ENCODE measurements around the gene ERVFRD-1.

The ERVFRD-1 gene, protein sequence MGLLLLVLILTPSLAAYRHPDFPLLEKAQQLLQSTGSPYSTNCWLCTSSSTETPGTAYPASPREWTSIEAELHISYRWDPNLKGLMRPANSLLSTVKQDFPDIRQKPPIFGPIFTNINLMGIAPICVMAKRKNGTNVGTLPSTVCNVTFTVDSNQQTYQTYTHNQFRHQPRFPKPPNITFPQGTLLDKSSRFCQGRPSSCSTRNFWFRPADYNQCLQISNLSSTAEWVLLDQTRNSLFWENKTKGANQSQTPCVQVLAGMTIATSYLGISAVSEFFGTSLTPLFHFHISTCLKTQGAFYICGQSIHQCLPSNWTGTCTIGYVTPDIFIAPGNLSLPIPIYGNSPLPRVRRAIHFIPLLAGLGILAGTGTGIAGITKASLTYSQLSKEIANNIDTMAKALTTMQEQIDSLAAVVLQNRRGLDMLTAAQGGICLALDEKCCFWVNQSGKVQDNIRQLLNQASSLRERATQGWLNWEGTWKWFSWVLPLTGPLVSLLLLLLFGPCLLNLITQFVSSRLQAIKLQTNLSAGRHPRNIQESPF

GRCh38 chr6:11110921-11111768, at the start of gene ERVFRD-1:
TSS of gene ERVFRD-1 (minus strand) at chr6:11111725. CDS start at chr6:11105310, 6,415 bp downstream.
- no peak for DNase-seq

DNA sequence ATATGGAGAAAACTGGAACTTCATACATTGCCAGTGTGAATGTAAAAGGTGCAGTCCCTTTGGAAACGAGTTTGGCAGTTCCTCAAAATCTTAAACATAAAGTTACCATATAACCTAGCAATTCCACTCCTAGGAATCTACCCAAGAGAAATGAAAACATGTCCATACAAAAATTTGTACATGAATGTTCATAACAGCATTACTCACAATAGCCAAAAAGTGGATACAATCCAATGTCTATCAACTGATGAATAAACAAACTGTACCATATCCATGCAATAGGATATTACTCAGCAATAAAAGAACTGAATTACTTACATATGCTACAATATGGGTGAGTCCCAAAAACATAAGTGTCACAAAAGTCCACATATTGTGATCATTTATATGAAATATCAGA, 48.7 kb upstream of the ERVFRD-1 start:
- DNase-seq = no peak

- DNase-seq = no peak
Measured at GRCh38 chr6:11155589-11155988, 44.1 kb upstream of the ERVFRD-1 start.

- no peak for DNase-seq
Measured at GRCh38 chr6:11153447-11153846, 41.9 kb upstream of the ERVFRD-1 start.

DNA sequence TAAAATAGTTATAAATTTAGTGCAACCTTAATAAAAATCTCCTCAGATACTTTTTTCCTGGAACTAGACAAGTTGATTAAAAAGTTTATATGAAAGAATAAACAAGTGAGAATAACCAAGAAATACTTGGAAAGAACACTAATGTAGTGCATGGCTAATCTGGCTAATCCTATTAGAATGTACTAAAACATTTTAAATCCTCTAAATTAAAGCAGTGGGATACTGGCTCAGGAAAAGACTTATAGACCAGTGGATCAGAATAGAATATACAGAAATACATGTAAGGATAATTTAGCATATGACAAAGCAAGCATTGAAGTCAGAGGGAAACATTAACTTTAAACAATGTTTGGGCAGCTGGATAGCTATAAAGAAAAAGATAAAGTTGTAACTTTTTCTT, 41.1 kb upstream of the ERVFRD-1 start:
- no peak for DNase-seq

- no peak for DNase-seq
Measured at GRCh38 chr6:11151488-11151887, 40.0 kb upstream of the ERVFRD-1 start.

DNA sequence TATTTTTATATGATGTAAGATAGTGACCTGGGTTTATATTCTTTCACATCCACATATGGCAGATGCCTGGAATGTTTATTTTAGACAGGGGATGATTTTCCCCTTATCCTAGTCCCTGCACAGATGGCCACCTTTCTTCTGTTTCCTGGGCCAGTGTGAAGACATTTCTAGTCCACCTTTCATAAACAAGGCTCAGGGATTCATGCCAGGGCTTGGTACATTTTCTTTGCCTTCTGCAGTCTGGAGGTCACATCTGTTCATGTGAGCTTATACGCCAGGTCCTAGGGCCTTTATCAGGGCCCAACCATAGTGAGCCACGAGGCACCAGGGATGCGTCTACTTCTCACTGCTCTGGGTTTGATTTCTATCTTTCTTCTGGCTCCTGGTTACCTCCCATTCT, 38.0 kb upstream of the ERVFRD-1 start:
- no peak for DNase-seq

DNA sequence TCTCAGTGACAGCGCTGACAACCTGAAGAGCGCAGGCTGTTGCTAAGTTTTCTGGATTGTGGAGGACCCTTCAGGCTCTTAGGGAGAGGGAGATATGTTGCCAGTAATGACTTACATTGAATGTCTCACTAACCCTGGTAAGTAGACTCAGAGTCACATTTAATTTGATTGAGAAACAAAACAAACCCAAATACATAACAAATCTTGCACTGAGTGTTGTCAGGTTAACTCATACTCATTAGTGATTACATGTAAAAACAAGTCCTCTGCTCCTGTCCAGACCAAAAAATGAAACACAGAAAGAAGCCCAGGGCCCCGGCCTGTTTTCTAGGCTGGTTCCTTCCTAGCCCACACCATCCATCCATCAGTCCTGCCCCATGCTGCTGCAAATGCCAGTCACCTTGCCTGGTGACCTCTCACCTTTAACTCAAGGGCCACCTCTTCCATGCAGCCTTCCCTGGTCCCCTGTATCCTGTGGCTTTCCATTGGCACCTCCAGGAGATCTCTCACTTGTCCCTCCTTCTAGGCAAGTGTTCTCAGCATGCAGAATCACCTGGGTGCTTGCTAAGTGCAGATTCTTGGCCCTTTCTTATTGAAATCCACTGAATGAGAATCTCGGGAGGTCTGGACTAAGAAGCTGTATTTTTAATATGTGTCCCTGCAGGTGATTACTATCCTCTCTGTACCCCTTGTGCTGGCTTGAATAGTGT, 34.7 kb upstream of the ERVFRD-1 start:
- no peak for DNase-seq

DNA sequence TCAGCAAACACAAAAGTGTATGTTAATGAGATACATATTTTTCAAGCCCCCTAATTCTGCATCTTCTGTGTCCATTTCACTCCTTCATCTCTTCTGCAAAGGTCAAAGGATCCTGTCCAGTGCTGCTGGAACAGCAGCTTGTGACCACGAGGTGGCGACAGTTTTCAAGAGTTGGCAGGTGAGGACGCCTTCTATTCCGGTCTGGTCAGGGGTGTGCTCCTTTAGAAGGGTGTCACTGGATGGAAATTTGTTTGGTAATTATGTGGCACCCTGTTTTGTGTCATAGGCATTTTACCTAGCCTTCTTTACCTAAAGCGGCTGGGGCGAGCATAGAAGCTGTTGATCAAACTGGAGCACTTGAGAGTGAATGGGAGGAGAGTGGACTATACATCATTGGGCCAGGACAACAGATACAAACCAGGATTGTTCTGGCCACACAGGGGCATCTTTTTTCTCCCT, 32.9 kb upstream of the ERVFRD-1 start:
- peak; percentile 62 to 72 for DNase-seq

DNA sequence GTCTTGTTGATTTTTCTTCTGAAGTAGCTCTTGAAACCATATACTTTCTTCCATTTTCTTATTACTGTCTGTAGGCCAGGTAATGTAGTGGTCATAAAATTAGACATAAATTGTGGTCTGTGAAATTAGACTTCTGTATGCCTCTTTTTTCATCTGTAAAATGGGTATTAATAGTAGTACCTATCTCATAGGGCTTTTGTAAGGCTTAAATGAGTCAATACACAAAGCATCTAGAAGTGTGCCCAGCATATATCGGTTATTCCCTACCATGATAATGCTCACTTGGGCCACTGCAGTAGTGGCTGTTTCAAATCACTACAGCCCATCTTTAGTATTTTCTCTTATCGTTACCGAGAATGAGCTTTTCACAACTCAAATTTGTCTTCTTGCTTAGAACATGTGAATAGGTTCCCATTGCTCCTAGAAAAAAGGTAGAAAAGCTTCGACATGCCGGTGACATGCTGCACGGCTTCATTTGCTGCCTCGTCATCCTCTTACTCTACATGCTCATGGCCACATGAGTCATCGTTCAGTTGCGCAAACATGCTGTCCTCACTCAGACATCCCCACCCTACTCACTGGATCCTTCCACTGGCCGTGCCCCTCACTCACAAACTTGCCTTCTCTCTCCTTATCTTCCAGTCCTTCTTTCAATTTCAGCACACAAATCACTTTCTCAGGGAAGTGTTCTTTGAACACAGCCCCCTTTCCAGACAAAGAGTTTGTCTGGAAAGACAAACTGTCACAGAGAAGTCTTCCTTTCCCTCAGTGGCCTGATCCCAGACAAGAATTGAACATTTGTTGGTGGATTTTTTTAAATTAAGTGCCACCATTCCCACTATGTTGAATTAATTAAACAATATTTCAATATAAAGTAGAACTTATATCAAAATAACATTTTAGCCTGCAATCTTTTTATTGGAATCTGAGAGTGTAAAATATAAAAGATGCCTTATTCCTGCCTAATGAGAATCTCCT, 32.2 kb upstream of the ERVFRD-1 start:
- DNase-seq = no peak

DNA sequence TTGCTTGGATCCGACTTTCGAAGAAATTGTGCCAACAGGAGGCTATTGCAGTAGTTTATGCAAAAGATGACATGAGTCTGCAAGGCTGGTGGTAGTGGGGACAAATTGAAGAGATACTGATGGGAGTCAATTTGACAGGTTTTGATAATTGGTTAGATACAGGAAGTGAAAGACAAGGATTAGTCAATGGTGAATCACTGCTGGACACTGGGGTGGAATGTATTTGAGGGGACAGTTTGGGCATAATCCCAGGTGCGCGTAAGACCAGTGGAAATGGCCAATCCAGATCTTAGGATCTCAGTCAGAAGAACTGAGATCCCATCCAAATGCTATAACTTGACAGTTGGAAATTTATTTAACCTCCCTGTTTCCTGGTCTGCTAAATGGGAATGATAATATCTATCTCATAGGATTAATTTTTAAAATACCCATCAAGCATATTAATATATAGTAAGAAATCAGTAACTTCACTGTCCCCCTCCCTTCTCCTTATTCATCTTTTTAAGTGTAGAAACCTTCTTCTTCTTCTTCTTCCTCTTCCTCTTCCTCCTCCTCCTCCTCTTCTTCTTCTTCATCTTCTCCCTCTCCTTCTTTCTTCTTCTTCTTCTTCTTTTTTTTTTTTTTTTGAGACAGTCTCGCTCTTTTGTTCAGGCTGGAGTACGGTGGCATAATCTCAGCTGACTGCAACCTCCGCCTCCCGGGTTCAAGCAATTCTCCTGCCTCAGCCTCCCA, 30.9 kb upstream of the ERVFRD-1 start:
- DNase-seq = no peak

DNA sequence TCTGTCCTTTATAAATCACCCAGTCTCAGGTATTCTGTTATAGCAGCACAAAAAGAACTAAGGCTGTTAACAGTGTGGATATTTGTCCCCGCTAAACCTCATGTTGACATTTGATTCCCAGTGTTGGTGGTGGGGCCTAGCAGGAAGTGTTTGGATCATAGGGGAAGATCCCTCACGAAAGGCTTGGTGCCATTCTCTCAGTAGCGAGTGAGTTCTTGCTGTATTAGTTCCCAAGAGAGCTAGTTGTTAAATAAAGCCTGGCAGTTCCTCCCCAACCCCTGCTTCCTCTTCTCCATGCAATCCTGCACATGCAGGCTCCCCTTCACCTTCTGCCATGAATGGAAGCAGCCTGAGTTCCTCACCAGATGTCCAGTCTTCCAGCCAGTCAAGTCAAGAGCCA, 29.8 kb upstream of the ERVFRD-1 start:
- no peak for DNase-seq

- no peak for DNase-seq
Measured at GRCh38 chr6:11140056-11140455, 28.5 kb upstream of the ERVFRD-1 start.

- DNase-seq = no peak
Measured at GRCh38 chr6:11139051-11139960, 27.8 kb upstream of the ERVFRD-1 start.

- no peak for DNase-seq
Measured at GRCh38 chr6:11136809-11137208, 25.3 kb upstream of the ERVFRD-1 start.

DNA sequence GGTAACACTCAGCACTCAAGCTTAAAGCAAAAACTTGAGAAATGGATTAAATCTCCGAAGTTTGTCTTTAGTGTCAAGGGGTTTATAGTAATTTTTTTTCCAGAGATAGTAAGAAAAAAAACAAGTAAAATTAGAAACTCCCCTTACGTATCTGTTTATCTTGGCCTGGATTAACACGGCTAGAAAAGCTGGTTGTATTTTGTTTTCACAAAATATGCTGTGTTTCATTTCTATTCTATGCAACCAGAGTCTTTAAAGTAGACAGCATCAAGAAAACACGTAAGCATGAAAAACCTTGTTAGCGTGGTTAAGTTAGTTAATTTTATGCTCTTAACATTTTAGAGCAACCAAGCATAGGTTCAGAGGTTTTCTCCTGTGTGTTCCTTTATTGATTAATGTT, 21.8 kb upstream of the ERVFRD-1 start:
- DNase-seq = no peak

- no peak for DNase-seq
Measured at GRCh38 chr6:11132194-11132888, 20.8 kb upstream of the ERVFRD-1 start.

DNA sequence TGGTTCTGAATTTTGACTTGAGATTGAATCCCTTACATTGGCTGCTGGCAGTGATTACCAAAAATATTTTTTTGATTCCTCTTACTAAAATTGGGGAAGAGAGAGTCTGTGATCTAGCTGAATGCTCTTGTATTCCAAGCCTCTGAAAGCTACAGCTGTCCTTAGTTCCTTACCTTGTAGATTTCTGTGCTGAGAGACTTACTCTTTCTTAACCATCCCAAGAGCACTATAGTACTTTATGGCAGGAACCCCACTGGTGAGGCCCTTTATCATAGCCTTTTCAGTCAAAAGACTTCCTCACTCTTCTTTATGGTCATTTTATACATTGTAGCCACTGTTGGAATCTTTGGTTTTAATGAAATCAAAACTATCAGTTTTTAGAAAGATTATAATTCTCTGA, 19.1 kb upstream of the ERVFRD-1 start:
- no peak for DNase-seq

GRCh38 chr6:11129908-11130565, 18.5 kb upstream of the ERVFRD-1 start:
- DNase-seq = no peak
